GM10847 (cell line): ENCODE data around the gene SRMS.

ENCODE experiments used
- POLR2A ChIP-seq: IDR thresholded peaks from 2 replicates; pipeline ENCODE4 v1.6.1; 2011; ENCODE audit not compliant: insufficient read length; ENCODE audit errors: extremely low read depth

The SRMS gene

GRCh38 chr20:63572071-63572787, 24.7 kb upstream of the SRMS start:
- no peak for TF ChIP-seq POLR2A

GRCh38 chr20:63570281-63571086, 22.9 kb upstream of the SRMS start:
- no peak for TF ChIP-seq POLR2A

GRCh38 chr20:63568986-63569949, 21.7 kb upstream of the SRMS start:
- no peak for TF ChIP-seq POLR2A

GRCh38 chr20:63568170-63568981, 20.8 kb upstream of the SRMS start:
- TF ChIP-seq POLR2A, result no peak

- no peak for TF ChIP-seq POLR2A
Observed at GRCh38 chr20:63567386-63568169, 20.0 kb upstream of the SRMS start.

- TF ChIP-seq POLR2A, result no peak
Observed at GRCh38 chr20:63567136-63567385, 19.5 kb upstream of the SRMS start.

GRCh38 chr20:63566395-63567135, 19.0 kb upstream of the SRMS start:
- no peak for TF ChIP-seq POLR2A

GRCh38 chr20:63565699-63566335, 18.3 kb upstream of the SRMS start:
- no peak for TF ChIP-seq POLR2A

GRCh38 chr20:63565021-63565698, 17.6 kb upstream of the SRMS start:
- TF ChIP-seq POLR2A, result no peak

GRCh38 chr20:63564036-63564810, 16.7 kb upstream of the SRMS start:
- TF ChIP-seq POLR2A, result no peak

- no peak for TF ChIP-seq POLR2A
Observed at GRCh38 chr20:63563225-63563935, 15.8 kb upstream of the SRMS start.
